HG03575 (cell line): ENCODE results near the gene CACNA1H.

Experiments
- ATAC-seq: cut with Tn5 transposase; IDR thresholded peaks from one replicate; pipeline ENCODE4 v1.9.1; 2021; ENCODE audit not compliant: unreplicated experiment, insufficient number of reproducible peaks, low FRiP score; ENCODE audit errors: extremely low read depth

Gene CACNA1H

GRCh38 chr16:1152651-1153259 lies at the start of gene CACNA1H:
CACNA1H (plus strand) TSS chr16:1153106; CDS start chr16:1153738, 632 bp downstream.
- no peak for ATAC-seq

GRCh38 chr16:1103636-1103980 lies 49.3 kb upstream of the CACNA1H start:
- no peak for ATAC-seq

- ATAC-seq: no peak
Observed at GRCh38 chr16:1105888-1106620, 46.9 kb upstream of the CACNA1H start.

- ATAC-seq: no peak
Observed at GRCh38 chr16:1106659-1107058, 46.2 kb upstream of the CACNA1H start.

- ATAC-seq: no peak
Observed at GRCh38 chr16:1107141-1107540, 45.8 kb upstream of the CACNA1H start.

- no peak for ATAC-seq
Observed at GRCh38 chr16:1107731-1108130, 45.2 kb upstream of the CACNA1H start.

- no peak for ATAC-seq
Observed at GRCh38 chr16:1108299-1109252, 44.3 kb upstream of the CACNA1H start.

- no peak for ATAC-seq
Observed at GRCh38 chr16:1109648-1110047, 43.3 kb upstream of the CACNA1H start.

GRCh38 chr16:1112506-1113184 lies 40.3 kb upstream of the CACNA1H start:
- no peak for ATAC-seq

- no peak for ATAC-seq
Observed at GRCh38 chr16:1113489-1113888, 39.4 kb upstream of the CACNA1H start.

- no peak for ATAC-seq
Observed at GRCh38 chr16:1113889-1114526, 38.9 kb upstream of the CACNA1H start.

- no peak for ATAC-seq
Observed at GRCh38 chr16:1116693-1117077, 36.2 kb upstream of the CACNA1H start.

GRCh38 chr16:1117176-1117900 lies 35.6 kb upstream of the CACNA1H start:
- no peak for ATAC-seq

GRCh38 chr16:1117926-1118325 lies 35.0 kb upstream of the CACNA1H start:
- no peak for ATAC-seq

GRCh38 chr16:1119129-1119528 lies 33.8 kb upstream of the CACNA1H start:
- ATAC-seq: no peak

- no peak for ATAC-seq
Observed at GRCh38 chr16:1119766-1120576, 32.9 kb upstream of the CACNA1H start.

- no peak for ATAC-seq
Observed at GRCh38 chr16:1120577-1120941, 32.3 kb upstream of the CACNA1H start.

- no peak for ATAC-seq
Observed at GRCh38 chr16:1121009-1121408, 31.9 kb upstream of the CACNA1H start.
